ENCODE measurements around the gene SNTG2.

Gene SNTG2

DNA sequence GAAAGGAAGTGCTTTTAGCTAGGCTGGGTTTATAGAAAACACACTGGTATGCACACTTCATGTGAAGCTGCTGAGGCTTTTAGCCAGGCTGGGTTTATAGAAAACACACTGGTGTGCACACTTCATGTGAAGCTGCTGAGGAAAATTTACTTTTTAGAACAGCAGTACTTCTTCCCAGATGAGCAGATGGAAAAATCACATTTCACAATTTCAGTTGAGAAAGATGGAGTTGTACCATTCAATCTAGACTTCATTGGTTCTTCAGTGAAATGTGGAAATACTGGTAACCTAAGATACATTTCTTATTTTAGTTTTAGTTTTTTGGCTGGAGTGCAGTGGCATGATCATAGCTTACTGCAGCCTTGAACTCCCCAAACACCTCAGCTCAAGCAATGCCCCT, 11.1 kb downstream of the SNTG2 start:
- H3K4me3 ChIP-seq (ENCODE audit: low read depth, low read length) = no peak overlapping the region
- TF ChIP-seq, protein P1, sequence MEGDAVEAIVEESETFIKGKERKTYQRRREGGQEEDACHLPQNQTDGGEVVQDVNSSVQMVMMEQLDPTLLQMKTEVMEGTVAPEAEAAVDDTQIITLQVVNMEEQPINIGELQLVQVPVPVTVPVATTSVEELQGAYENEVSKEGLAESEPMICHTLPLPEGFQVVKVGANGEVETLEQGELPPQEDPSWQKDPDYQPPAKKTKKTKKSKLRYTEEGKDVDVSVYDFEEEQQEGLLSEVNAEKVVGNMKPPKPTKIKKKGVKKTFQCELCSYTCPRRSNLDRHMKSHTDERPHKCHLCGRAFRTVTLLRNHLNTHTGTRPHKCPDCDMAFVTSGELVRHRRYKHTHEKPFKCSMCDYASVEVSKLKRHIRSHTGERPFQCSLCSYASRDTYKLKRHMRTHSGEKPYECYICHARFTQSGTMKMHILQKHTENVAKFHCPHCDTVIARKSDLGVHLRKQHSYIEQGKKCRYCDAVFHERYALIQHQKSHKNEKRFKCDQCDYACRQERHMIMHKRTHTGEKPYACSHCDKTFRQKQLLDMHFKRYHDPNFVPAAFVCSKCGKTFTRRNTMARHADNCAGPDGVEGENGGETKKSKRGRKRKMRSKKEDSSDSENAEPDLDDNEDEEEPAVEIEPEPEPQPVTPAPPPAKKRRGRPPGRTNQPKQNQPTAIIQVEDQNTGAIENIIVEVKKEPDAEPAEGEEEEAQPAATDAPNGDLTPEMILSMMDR (IDR thresholded peaks at IDR 0.05; ENCODE audit: borderline replicate concordance, insufficient read depth, low read depth, low read length) = no peak

DNA sequence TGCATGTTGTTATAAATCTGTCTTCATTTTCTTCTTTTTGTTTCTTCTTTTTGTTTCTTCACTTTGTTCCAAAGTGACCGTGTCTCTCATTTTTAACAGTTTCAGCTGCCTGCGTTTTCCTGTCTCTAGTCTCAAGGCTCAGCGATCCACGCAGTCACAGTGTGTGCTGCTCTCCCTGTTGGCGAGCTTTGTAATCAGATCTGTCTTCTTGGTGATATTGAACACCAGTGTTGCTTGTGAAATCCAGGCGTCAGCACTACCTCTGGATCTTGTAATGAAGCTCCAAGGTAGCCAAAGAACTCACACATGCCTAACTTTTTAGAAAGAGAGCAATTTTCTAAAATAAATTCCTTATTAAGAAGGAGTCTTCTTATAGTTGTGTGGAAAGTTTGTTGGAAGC, 13.2 kb downstream of the SNTG2 start:
- TF ChIP-seq, protein P1 (IDR thresholded peaks at IDR 0.05; ENCODE audit: borderline replicate concordance, insufficient read depth, low read depth, low read length) = no peak
- no peak overlapping the region for H3K4me3 ChIP-seq (ENCODE audit: low read depth, low read length)

DNA sequence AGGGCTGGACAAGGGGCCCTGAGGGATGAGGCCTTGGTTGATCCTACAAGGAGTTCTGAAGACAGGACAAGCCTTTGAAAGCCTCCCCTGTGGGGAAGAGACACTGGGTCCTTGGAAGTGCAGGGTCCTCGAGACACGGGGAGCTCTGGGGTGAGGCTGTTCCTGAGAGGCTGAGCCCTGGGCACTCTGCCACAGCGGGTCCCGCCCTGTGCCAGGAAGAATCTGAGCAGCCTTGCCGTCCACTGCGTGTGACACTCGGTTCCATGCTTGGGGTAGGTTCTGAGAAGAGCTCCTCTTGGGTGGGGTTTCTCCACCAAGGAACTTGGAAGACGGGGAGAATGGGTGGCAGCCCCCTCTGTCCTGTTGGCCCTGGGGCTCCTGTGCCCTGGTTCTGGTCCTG, 13.9 kb downstream of the SNTG2 start:
- TF ChIP-seq, protein P1 (IDR thresholded peaks at IDR 0.05; ENCODE audit: borderline replicate concordance, insufficient read depth, low read depth, low read length) = no peak
- no peak overlapping the region for H3K4me3 ChIP-seq (ENCODE audit: low read depth, low read length)

DNA sequence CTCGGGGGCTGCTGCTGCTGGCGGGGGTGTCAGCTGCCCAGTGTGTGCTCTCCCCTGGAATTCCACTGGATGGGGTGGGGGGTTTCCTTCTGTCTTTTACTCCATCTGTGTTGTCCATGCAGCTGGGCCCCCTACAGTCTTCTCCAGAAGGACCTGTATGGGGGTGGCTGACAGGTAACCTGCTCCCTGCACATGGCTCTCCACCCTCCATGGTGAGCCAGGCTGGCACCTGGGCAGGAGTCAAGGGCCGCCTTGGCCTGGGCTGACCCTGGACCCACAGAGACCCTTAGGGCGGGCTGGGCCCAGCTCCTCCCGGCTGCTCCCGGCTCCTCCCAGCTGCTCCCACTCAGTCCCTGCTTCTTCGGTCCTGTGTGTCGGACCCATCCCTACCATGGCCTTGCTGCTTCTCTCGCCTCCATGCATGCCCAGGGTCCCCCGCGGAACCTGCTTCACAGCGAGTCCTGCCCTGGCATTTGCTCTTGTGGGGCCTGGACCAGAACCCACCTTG, 15.0 kb downstream of the SNTG2 start:
- TF ChIP-seq, protein P1 (IDR thresholded peaks at IDR 0.05; ENCODE audit: borderline replicate concordance, insufficient read depth, low read depth, low read length) = no peak
- no peak overlapping the region for H3K4me3 ChIP-seq (ENCODE audit: low read depth, low read length)

DNA sequence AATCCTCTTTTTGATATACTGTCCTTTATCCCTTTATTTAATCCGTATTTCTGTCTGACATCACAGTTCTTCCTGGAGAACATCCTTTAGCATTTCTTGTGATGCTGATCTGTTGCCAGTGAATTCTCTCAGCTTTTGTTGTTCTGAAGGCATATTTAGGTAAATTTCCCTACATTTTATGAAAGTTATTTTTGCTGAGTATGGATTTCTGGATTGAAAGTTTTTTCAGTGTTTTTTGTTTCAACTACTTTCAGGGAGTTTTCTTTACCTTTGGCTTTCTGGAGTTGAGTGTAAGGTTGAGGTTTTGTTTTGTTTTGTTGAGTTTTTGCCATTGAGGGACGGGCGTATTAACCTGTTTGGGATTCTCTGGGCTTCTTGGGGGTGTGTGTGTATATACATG, 22.5 kb downstream of the SNTG2 start:
- TF ChIP-seq, protein P1 (IDR thresholded peaks at IDR 0.05; ENCODE audit: borderline replicate concordance, insufficient read depth, low read depth, low read length) = no peak
- H3K4me3 ChIP-seq (ENCODE audit: low read depth, low read length) = no peak overlapping the region

DNA sequence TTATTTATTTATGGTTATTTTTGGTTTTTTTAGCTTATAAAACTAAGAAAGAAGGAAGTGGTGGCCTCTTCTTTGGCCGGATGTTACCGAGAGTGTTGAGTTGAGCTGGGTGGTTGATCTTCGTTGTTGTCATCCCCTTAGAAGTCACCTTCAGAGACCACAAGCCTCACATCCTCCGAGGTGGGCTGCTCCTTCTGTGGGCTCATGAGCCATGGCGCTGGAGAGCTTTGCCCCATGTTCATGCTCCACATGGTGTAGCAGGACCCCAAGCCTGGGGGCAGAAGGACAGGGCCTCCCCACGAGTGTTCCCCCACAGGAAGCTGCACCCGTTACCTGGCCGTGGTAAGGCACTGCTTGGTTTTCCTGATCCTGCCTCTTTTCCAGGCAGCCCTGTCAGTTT, 23.4 kb downstream of the SNTG2 start:
- TF ChIP-seq, protein P1 (IDR thresholded peaks at IDR 0.05; ENCODE audit: borderline replicate concordance, insufficient read depth, low read depth, low read length) = no peak
- no peak overlapping the region for H3K4me3 ChIP-seq (ENCODE audit: low read depth, low read length)

DNA sequence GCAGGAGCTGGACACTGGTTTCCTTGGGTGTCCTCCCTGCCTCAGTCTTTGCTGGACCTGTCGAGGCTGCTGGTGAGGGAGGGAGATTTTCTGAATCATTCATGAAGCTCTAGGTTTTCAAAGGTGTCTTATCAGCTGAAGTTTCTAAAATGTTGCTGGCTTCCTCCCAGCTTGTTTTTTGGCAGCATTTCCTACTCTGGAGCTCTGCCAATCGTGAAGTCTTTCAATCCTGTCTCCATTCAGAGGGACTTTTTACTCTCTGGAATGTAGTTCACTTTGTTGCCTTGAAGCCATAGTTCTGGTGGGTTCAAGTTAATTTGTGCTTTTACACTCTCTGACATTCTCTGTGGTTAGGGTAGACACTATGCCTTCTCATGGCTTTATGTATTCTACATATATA, 23.9 kb downstream of the SNTG2 start:
- H3K4me3 ChIP-seq (ENCODE audit: low read depth, low read length) = no peak overlapping the region
- TF ChIP-seq, protein P1 (IDR thresholded peaks at IDR 0.05; ENCODE audit: borderline replicate concordance, insufficient read depth, low read depth, low read length) = no peak
